Measurements from ENCODE around the gene CD274. TPM values are rescaled to one million over a fixed set of nuclear protein-coding genes. Genes with fewer than 3 reads are reported as not detected.

CD274 gene
- polyA plus RNA-seq, 3 donors, result 0.24 to 0.84 TPM; not detected in 1

DNA sequence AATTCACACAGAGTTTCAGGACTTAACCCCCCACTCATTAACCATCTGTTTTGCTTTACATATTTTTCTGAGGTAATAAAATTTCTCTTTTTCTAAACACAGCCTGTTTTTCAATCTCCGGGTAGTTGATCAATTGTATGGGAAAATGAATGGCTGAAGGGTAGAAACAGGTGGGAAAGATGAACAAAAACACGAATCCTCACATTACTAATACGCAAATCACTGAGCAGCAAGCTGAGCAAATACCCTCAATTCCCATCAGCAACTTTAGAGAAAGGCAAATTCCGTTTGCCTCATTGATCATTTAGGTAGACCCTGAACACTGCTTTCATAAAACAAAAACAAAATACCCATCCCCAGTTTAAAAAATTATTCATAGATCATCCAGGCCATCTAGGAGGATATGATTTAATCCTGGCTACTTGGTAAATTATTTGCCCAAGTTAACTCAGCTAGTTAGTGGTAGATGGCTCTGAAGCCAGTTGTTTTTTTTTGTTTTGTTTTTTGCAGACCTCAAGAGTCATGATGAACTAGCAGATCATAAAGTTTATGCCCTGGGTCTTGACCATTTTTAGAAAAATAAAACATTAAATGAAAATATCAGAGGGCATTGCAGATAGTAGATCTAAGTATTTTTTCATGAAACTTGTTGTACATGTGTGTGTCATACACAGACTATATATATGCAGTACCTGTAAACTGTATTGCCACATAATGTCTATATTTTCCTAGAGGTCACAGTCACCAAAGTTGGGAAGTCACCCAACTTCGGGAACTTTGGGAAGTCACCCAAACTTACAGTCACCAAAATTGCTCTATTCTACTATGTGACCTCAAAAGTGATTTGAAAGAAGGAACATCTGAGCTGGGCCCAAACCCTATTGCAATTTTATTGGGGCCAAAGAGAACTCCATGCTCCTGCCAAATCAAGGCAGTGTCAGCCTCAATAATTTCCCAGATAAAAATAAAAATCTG is 1.6 kb upstream of the CD274 start:
- Mint-ChIP-seq H3K27ac (peak overlapping the region in 3 of 7 donors; percentile 87 to 92 (median 87)), H3K36me3 (no peaks in the 10 kb centered on the region), H3K9me3 (peaks cover 0 to 1% (median 0%) of the 10 kb centered on the region in 7 donors), H3K27me3 (ENCODE audit: low read depth in 3 of 3) (peaks cover 0 to 2% (median 2%) of the 10 kb centered on the region in 3 donors), H3K4me1 (peaks cover 39% of the 10 kb centered on the region), H3K4me3 (no peak overlapping the region)
- Histone ChIP-seq H2AFZ (ENCODE audit: insufficient read depth, low read depth, low read length, poor library complexity, severe bottlenecking) (no peak overlapping the region), H3K27ac (ENCODE audit: low read depth in 1 of 2, low read length in 2 of 2) (no peak overlapping the region), H3K9ac (ENCODE audit: insufficient read depth, low read length, poor library complexity, severe bottlenecking) (no peak overlapping the region), H3K4me3 (replicated peaks in 1 of 3; ENCODE audit: low read depth in 2 of 3, low read length in 3 of 3) (no peak overlapping the region), H3K4me2 (replicated peaks; ENCODE audit: extremely low read depth, low read length, poor library complexity, severe bottlenecking) (no peak overlapping the region), H3K4me1 (ENCODE audit: control insufficient read depth in 1 of 2, insufficient read depth in 2 of 2, low read length in 2 of 2) (peaks cover 42 to 50% of the 10 kb centered on the region in 2 donors), H4K20me1 (ENCODE audit: insufficient read depth, low read length) (no peaks in the 10 kb centered on the region), H3K27me3 (ENCODE audit: control insufficient read depth in 2 of 2, insufficient read depth in 2 of 2, low read length in 2 of 2) (no peaks in the 10 kb centered on the region), H3K36me3 (replicated peaks in 1 of 2; ENCODE audit: control insufficient read depth in 1 of 2, insufficient read depth in 2 of 2, low read length in 2 of 2) (no peaks in the 10 kb centered on the region), H3K9me3 (replicated peaks in 1 of 2; ENCODE audit: control insufficient read depth in 1 of 2, insufficient read depth in 1 of 2, low read length in 2 of 2) (no peaks in the 10 kb centered on the region), H3K79me2 (ENCODE audit: insufficient read depth, low read length) (no peaks in the 10 kb centered on the region)
- 50% methylated on average over 1 of the region's 5 CpGs for WGBS (ENCODE audit: insufficient coverage)
- DNase-seq, result peak in 1 of 3 donors; percentile 37
- intact Hi-C loops (cut with micrococcal nuclease), result no loop called here
- TF ChIP-seq, protein P1, sequence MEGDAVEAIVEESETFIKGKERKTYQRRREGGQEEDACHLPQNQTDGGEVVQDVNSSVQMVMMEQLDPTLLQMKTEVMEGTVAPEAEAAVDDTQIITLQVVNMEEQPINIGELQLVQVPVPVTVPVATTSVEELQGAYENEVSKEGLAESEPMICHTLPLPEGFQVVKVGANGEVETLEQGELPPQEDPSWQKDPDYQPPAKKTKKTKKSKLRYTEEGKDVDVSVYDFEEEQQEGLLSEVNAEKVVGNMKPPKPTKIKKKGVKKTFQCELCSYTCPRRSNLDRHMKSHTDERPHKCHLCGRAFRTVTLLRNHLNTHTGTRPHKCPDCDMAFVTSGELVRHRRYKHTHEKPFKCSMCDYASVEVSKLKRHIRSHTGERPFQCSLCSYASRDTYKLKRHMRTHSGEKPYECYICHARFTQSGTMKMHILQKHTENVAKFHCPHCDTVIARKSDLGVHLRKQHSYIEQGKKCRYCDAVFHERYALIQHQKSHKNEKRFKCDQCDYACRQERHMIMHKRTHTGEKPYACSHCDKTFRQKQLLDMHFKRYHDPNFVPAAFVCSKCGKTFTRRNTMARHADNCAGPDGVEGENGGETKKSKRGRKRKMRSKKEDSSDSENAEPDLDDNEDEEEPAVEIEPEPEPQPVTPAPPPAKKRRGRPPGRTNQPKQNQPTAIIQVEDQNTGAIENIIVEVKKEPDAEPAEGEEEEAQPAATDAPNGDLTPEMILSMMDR (IDR thresholded peaks at IDR 0.05), result no peak

DNA sequence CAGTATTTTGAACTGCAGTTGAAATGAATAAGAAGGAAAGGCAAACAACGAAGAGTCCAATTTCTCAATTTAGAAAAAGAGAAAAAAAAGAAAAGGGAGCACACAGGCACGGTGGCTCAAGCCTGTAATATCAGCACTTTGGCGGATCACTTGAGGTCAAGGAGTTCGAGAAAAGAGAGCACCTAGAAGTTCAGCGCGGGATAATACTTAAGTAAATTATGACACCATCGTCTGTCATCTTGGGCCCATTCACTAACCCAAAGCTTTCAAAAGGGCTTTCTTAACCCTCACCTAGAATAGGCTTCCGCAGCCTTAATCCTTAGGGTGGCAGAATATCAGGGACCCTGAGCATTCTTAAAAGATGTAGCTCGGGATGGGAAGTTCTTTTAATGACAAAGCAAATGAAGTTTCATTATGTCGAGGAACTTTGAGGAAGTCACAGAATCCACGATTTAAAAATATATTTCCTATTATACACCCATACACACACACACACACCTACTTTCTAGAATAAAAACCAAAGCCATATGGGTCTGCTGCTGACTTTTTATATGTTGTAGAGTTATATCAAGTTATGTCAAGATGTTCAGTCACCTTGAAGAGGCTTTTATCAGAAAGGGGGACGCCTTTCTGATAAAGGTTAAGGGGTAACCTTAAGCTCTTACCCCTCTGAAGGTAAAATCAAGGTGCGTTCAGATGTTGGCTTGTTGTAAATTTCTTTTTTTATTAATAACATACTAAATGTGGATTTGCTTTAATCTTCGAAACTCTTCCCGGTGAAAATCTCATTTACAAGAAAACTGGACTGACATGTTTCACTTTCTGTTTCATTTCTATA is 602 bp upstream of the CD274 start:
- DNase-seq, result peak in 2 of 3 donors; percentile 43 to 53
- peaks cover 42 to 50% of the 10 kb centered on the region in 2 donors for H3K4me1 ChIP-seq (ENCODE audit: control insufficient read depth in 1 of 2, insufficient read depth in 2 of 2, low read length in 2 of 2)
- peaks cover 39% of the 10 kb centered on the region for H3K4me1 Mint-ChIP-seq

More for the DNA sequence above, 602 bp upstream of the CD274 start:
- Histone ChIP-seq H3K36me3 (replicated peaks in 1 of 2; ENCODE audit: control insufficient read depth in 1 of 2, insufficient read depth in 2 of 2, low read length in 2 of 2) (no peaks in the 10 kb centered on the region), H3K27me3 (ENCODE audit: control insufficient read depth in 2 of 2, insufficient read depth in 2 of 2, low read length in 2 of 2) (no peaks in the 10 kb centered on the region), H3K79me2 (ENCODE audit: insufficient read depth, low read length) (no peaks in the 10 kb centered on the region), H3K27ac (ENCODE audit: low read depth in 1 of 2, low read length in 2 of 2) (peak overlapping the region; percentile 59 to 85), H3K9ac (ENCODE audit: insufficient read depth, low read length, poor library complexity, severe bottlenecking) (peak overlapping the region; percentile 76), H4K20me1 (ENCODE audit: insufficient read depth, low read length) (no peaks in the 10 kb centered on the region), H3K9me3 (replicated peaks in 1 of 2; ENCODE audit: control insufficient read depth in 1 of 2, insufficient read depth in 1 of 2, low read length in 2 of 2) (no peaks in the 10 kb centered on the region), H3K4me3 (replicated peaks in 1 of 3; ENCODE audit: low read depth in 2 of 3, low read length in 3 of 3) (peak overlapping the region; percentile 76 to 94 (median 82)), H2AFZ (ENCODE audit: insufficient read depth, low read depth, low read length, poor library complexity, severe bottlenecking) (peak overlapping the region; percentile 76), H3K4me2 (replicated peaks; ENCODE audit: extremely low read depth, low read length, poor library complexity, severe bottlenecking) (peak overlapping the region; percentile 85)
- peak overlapping the region; percentile 87 to 93 (median 89) for H3K27ac Mint-ChIP-seq
- H3K9me3 Mint-ChIP-seq, result peaks cover 0 to 1% (median 0%) of the 10 kb centered on the region in 7 donors
- TF ChIP-seq, protein P1 (IDR thresholded peaks at IDR 0.05), result no peak
- peak overlapping the region; percentile 81 to 93 for H3K4me3 Mint-ChIP-seq
- intact Hi-C loops (cut with micrococcal nuclease), result loop anchor here (10.0 kb wide), 4 partner anchors 65 to 465 kb away; partner anchors contain the start of genes PDCD1LG2 (in 2 of the 2) and JAK2 (in 1 of the 2)
- WGBS (ENCODE audit: insufficient coverage), result 60% methylated on average over 5 of the region's 15 CpGs
- no peaks in the 10 kb centered on the region for H3K36me3 Mint-ChIP-seq
- peaks cover 0 to 2% (median 2%) of the 10 kb centered on the region in 3 donors for H3K27me3 Mint-ChIP-seq (ENCODE audit: low read depth in 3 of 3)
